Mononuclear cell (primary cell): ENCODE results near the gene IRAK2. TPM values are rescaled to one million over a fixed set of nuclear protein-coding genes. Genes with fewer than 3 reads are reported as not detected.

Experiments used
- H3K27me3 ChIP-seq: 2 replicates; pipeline ENCODE4 v1.6.0; 2011; ENCODE audit warnings: low read length, control low read depth; ENCODE audit not compliant: insufficient read depth
- H3K4me1 ChIP-seq: 2 replicates; pipeline ENCODE4 v1.5.1; 2011; ENCODE audit warnings: mild to moderate bottlenecking, low read length, control low read depth; ENCODE audit not compliant: insufficient read depth
- H3K4me3 ChIP-seq: 2 replicates; pipeline ENCODE4 v1.5.1; 2011; ENCODE audit warnings: mild to moderate bottlenecking, low read length, moderate library complexity
- H3K9me3 ChIP-seq: 2 replicates; pipeline ENCODE4 v1.5.1; 2011; ENCODE audit warnings: low read depth, mild to moderate bottlenecking, control low read depth, low read length
- total RNA-seq: library from RNA; depleted of rRNA; stranded (reverse); fragments of >200 nt; gene quantifications from one replicate; pipeline ENCODE4 v1.2.3, GENCODE V29; 2012

Gene IRAK2
- total RNA-seq, 1 donor: 14.6 TPM

GRCh38 chr3:10285272-10286132 is 120.8 kb downstream of the IRAK2 start:
- Histone ChIP-seq H3K9me3 (no peaks in the 10 kb centered on the region), H3K27me3 (no peaks in the 10 kb centered on the region), H3K4me3 (no peak overlapping the region), H3K4me1 (peaks cover 6% of the 10 kb centered on the region)

GRCh38 chr3:10286133-10286524 is 121.4 kb downstream of the IRAK2 start:
- no peaks in the 10 kb centered on the region for H3K9me3 ChIP-seq
- H3K4me3 ChIP-seq: no peak overlapping the region
- H3K4me1 ChIP-seq: peaks cover 6% of the 10 kb centered on the region
- H3K27me3 ChIP-seq: no peaks in the 10 kb centered on the region

GRCh38 chr3:10286596-10287295 is 122.0 kb downstream of the IRAK2 start:
- Histone ChIP-seq H3K9me3 (no peaks in the 10 kb centered on the region), H3K4me1 (peaks cover 6% of the 10 kb centered on the region), H3K27me3 (no peaks in the 10 kb centered on the region), H3K4me3 (no peak overlapping the region)

GRCh38 chr3:10287936-10288574 is 123.3 kb downstream of the IRAK2 start:
- H3K27me3 ChIP-seq: no peaks in the 10 kb centered on the region
- no peaks in the 10 kb centered on the region for H3K9me3 ChIP-seq
- H3K4me1 ChIP-seq: peaks cover 19% of the 10 kb centered on the region
- no peak overlapping the region for H3K4me3 ChIP-seq

GRCh38 chr3:10288575-10288960 is 123.8 kb downstream of the IRAK2 start:
- H3K4me3 ChIP-seq: no peak overlapping the region
- H3K27me3 ChIP-seq: no peaks in the 10 kb centered on the region
- no peaks in the 10 kb centered on the region for H3K9me3 ChIP-seq
- peaks cover 24% of the 10 kb centered on the region for H3K4me1 ChIP-seq

GRCh38 chr3:10289077-10289476 is 124.4 kb downstream of the IRAK2 start:
- no peaks in the 10 kb centered on the region for H3K9me3 ChIP-seq
- peaks cover 29% of the 10 kb centered on the region for H3K4me1 ChIP-seq
- no peak overlapping the region for H3K4me3 ChIP-seq
- H3K27me3 ChIP-seq: no peaks in the 10 kb centered on the region

- Histone ChIP-seq H3K4me1 (peaks cover 29% of the 10 kb centered on the region), H3K4me3 (no peak overlapping the region), H3K27me3 (no peaks in the 10 kb centered on the region), H3K9me3 (no peaks in the 10 kb centered on the region)
Measured at GRCh38 chr3:10289787-10290355, 125.2 kb downstream of the IRAK2 start.

- peaks cover 28% of the 10 kb centered on the region for H3K4me1 ChIP-seq
- no peaks in the 10 kb centered on the region for H3K9me3 ChIP-seq
- no peak overlapping the region for H3K4me3 ChIP-seq
- H3K27me3 ChIP-seq: no peaks in the 10 kb centered on the region
Measured at GRCh38 chr3:10290481-10291176, 125.9 kb downstream of the IRAK2 start.

- H3K27me3 ChIP-seq: no peaks in the 10 kb centered on the region
- H3K9me3 ChIP-seq: no peaks in the 10 kb centered on the region
- H3K4me1 ChIP-seq: peaks cover 28% of the 10 kb centered on the region
- no peak overlapping the region for H3K4me3 ChIP-seq
Measured at GRCh38 chr3:10291641-10292040, 126.9 kb downstream of the IRAK2 start.

- Histone ChIP-seq H3K9me3 (no peaks in the 10 kb centered on the region), H3K4me1 (peaks cover 28% of the 10 kb centered on the region), H3K27me3 (no peaks in the 10 kb centered on the region), H3K4me3 (peak within 1 kb of the TSS; percentile 2)
Measured at GRCh38 chr3:10292505-10293419, 128.0 kb downstream of the IRAK2 start, which contains the start of gene GHRL. GHRL (minus strand) TSS chr3:10292947; CDS start chr3:10290180, 2,767 bp downstream.

Other genes starting within 250 kb of the IRAK2 start
- 2.7 TPM for gene IL17RC, start 247.8 kb upstream of the IRAK2 start, total RNA-seq
- 7.2 TPM for gene CRELD1, start 231.1 kb upstream of the IRAK2 start, total RNA-seq
- 3.9 TPM for gene PRRT3, start 212.5 kb upstream of the IRAK2 start, total RNA-seq
- 77.1 TPM for gene EMC3, start 178.1 kb upstream of the IRAK2 start, total RNA-seq
- gene FANCD2, start 138.5 kb upstream of the IRAK2 start, total RNA-seq: 15.7 TPM
- gene FANCD2OS, start 56.7 kb upstream of the IRAK2 start, total RNA-seq: not detected
- 73.0 TPM for gene BRK1, start 49.2 kb upstream of the IRAK2 start, total RNA-seq
- gene VHL, start 23.1 kb upstream of the IRAK2 start, total RNA-seq: 75.0 TPM
- 27.8 TPM for gene TATDN2, start 83.5 kb downstream of the IRAK2 start, total RNA-seq
- 0.42 TPM for gene GHRL, start 128.0 kb downstream of the IRAK2 start, total RNA-seq
- gene SEC13, start 156.2 kb downstream of the IRAK2 start, total RNA-seq: 74.1 TPM